ENCODE measurements around the gene ETS1.

The ETS1 gene

DNA sequence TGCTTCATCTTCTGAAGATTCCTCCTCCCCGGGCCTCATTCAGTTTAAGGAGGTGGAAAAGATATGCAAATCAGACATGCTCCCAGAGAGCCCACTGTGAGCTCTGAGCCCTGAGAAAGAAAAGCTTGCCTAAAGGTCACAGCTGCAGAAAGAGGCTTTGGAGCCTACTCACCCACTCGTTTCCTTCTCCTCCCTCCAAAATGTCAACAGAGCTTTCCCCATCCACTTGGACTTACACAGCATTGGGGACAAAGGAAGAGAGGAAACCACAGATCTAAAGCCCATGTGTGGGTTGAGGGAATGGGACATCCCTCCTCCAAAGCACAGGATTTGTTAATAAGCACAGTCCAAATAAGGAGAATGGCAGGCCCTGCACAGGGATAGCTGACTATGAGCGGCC, 158.4 kb downstream of the ETS1 start:
- no peak for DNase-seq (ENCODE audit: low spot score)

DNA sequence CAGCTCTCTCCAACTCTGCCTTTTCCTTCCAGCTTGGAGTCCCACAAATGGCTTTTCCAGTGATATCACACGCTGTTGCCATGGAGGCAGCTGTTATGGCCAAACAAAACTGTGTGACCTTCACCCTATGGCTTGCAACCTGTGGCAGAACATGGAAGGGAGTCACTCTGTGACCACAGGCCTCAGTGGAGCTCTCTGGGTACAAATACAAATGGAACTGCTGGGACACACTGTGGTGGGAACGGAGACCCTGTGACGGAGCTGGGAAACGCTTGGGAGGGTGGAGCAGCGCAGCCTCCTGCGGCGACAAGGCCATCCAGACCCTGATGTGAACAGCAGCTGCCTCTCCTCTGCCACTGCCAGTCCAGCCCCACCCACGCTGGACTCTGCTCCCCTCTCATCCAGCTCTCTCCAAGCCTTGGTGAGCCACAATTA, 162.5 kb downstream of the ETS1 start:
- no peak for DNase-seq (ENCODE audit: low spot score)

DNA sequence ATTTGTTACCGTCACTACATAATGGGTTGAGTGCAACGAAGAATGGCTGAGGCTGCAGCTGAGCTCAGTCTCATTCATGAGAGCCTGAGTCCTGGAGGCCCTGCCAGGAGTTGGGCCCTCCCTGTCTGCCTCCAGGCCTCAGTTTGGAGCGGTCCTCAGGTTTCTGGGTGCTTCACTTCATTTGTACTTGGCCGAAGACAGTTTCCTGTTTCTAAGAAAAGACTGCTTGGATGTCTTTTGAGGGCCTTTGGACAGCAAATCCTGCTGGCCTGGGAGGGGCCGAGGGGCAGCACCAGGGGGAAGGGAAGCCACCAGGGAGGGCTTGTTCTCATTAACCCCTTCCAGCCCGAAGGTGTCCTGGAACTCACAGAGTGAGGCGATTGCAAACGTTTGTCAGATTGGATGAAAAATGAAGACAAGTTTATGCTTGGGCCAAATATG, 163.1 kb downstream of the ETS1 start:
- DNase-seq (ENCODE audit: low spot score), result peak; percentile 36

DNA sequence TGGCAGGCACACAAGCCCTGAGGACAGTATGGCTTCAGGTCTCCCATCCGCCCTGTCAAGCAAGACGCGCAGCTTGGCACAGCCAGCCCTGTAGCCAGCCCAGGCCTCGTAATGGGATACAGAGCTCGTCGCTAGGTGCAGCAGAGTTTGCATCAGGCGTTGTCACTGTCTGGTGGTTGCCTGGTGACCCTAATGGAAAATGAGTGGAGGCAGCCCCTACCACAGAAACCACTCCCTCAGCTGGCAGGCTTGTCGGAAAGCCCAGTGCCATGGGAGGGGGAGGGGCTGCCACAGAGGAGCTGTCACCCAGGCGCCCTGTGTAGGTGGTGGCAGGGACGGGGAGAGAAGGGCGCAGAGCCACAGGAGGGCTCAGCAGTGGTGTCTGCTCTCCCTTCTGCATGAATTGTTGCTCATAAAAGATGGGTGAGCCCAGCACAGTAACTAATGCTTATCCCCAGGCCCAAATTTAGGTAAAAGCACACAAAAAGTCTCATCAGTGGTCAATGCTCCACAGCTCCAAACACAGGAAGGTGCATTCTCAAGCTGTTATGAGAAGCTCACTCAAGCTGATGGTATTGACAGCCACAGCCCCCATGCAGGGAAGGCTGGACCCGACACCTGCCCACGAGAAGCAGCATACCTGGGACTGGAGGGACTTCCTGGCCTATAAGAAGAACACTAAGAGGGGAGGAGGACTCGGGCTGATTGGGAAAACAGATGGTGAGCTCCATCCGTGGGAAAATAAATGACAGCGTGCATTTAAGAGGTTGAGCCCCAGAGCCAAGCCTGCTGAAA, 164.6 kb downstream of the ETS1 start:
- no peak for DNase-seq (ENCODE audit: low spot score)

DNA sequence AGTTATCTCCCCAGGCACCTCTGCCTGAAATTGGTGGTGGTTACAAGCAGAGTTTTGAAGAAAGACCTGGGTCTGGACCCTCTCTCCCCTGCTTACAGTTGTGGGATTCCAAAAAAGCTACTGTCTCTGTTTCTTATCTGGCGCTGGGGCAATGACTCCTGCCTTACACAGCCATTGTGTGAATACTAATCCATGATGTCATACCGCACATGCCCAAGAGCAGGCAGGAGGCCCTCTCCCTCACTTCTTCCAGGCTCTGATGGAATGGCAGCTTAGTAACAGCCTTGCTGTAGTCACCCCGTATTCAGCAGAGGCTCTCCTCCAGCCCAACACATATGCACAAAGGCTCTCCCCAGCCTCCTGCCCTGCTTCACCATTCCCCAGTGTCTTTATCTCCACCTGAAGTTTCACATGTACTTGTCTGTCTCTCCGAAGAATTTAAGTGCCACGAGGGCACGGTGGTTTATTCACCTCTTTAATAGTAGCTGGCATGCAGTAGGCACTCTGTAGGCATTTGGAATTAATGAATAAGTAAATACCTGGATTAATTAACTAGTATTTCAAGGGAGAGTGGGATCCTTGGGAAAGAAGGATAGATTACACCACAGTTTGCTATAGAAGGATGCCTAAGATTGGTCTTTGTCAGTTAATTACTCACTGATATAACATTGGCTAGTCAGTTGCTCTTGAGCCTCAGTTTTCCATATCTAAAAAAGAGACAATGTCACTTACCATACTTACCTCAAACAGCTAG, 165.6 kb downstream of the ETS1 start:
- peak; percentile 39 for DNase-seq (ENCODE audit: low spot score)

DNA sequence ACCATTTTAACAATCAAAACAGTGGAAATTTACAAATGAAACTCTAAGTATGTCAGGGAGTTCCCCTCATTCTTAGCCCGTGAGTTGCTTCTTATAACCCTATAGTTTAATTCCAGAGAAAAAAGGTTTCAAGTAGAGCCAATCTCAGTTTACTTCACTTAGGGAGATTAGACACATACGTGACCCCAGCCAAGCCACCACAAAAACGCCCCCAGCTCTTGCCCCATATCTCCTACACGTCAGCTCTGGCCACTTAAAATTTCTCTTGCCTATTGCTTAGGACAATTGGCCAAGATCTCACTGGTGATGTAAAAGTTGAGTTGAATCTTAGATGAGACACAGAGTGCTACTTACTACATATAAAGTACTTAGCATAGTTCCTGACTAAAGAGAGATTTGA, 166.4 kb downstream of the ETS1 start:
- DNase-seq (ENCODE audit: low spot score), result peak; percentile 47

DNA sequence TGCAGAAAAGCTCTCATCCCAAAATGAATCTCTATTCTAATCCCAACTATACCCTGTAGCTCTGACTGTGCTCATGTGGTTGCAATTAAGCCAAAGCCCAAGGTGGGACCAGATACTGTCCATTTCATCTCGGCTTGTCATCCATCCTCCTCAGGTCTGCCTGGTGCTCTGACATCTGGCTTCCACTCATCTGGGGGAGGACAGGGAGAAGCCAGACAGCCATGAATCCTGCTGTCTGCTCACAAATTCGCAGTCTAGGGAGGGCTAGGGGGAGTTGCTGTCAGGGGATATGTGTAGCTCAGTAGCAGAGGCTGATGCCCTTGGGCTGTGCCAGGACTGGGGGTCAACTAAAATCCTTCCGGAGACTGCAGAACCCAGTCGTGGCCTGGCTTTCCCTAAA, 167.1 kb downstream of the ETS1 start:
- DNase-seq (ENCODE audit: low spot score), result no peak

DNA sequence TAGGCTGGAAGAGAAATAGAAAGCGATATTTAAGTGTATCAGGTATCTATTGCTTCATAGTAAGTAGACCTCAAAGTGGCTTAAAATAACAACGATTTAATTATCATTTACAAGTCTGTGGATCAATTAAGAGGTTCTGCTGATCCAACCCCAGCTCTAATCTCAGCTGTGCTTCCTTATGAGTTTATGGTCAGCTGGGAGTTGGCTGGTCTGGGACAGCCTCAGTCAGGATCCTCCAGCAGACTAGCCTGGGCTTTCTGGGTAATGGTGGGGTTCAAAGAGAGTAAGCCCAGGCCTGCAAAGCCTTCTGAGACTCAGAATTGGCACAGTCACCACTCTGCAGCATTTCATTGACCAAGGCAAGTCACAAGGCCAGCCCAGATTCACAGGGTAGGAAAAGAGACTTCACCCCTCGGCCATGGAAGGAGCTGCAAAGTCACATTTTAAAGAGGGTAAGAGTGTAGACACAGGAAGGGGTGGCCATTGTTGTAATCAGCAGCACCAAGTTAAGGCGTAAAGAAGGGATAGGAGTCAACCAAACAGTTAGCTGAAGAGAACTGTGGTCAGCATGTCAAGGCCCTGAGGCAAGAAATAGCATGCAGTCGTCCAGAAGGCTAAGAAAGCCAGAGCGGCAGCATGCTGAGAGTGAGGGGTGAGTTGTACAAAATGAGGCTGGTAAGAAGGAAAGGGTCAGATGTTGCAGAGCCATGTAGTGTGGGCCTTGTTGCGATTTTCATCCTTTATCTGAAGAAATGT, 168.2 kb downstream of the ETS1 start:
- no peak for DNase-seq (ENCODE audit: low spot score)

- peak; percentile 73 for DNase-seq (ENCODE audit: low spot score)
These were observed 169.6 kb downstream of the ETS1 start for GRCh38 chr11:128417607-128418324.

DNA sequence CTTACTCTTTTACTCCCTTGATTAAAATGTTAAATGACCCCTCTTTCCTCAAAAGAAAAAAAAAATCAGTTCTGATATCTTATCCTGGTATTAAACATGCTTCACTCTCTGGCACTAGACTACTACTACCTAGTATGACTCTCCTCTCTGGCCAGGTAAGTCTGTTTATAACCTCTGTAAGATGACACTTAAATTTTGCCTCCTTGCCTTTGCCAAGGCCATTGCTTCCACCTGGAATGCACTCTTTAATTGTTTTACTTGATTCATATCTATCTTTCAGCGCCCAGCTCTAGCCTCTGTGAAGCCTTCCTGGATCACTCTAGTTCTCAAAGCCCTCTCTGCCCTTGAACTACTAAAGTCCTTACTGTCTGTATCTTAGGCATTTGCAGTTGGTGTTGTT, 170.4 kb downstream of the ETS1 start:
- DNase-seq (ENCODE audit: low spot score), result no peak

- no peak for DNase-seq (ENCODE audit: low spot score)
These were observed 171.8 kb downstream of the ETS1 start for GRCh38 chr11:128415539-128415938.

DNA sequence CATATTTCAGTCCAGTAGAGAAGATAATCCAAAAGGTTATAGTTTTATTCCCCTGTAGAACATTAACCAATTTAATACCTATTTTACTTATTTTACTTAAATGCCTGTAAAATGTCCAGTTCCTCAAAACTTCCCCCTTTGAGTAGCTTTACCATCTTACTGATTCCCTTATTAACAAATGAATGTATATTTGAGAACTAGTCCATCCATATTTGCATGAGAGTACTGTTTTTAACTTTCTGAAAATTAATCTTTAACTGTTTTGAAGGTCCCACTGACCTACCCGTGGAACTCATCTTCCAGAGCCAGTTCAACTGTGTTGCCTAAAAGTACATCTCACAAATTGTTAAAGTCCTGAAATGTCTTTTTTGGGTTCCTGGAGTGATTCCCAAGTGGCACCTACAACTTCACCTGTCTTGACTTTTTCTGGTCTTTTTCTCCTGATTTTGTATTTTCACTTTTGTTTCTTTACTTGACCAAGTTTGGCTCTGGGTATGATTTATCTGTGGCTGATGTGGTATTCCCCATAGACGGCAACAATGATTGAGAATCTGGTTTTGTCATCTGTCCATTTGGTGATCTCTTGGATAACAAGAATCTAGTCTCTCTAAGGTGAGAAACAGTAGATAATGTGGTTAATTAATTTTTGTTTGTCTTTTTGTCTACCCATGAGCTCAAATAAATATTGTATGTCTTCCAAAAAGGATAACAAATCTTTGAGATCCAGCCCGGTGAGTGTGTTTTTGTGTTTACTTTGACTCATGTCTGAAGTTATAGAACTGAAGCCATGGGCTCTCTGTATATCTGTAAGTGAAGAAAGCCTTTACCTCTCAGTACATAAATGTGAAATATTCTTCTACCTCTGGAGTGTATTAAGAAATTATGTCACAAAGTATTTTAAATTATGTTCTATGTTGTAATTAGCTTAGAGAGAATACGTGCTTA, 174.2 kb downstream of the ETS1 start:
- DNase-seq (ENCODE audit: low spot score), result no peak

- no peak for DNase-seq (ENCODE audit: low spot score)
These were observed 175.5 kb downstream of the ETS1 start for GRCh38 chr11:128411812-128412211.

DNA sequence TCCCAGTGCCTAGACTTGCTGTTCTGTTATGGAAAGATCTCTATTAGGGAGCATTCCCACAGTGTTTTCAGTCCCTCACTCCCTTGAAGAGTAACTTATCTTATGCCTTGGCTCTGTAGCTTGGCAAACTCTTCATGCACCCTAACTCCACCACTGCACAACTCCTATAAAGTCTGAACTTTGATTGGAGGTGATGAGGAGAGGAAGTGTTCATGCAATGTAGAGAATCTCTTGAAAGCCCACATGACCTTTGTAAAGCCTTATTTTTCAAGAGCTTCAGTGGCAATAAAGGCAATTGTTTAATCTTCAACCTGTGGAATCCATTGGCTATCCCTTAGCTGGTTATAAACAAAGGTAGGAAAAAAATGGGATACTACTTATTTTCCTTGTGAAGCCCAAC, 176.2 kb downstream of the ETS1 start:
- no peak for DNase-seq (ENCODE audit: low spot score)

DNA sequence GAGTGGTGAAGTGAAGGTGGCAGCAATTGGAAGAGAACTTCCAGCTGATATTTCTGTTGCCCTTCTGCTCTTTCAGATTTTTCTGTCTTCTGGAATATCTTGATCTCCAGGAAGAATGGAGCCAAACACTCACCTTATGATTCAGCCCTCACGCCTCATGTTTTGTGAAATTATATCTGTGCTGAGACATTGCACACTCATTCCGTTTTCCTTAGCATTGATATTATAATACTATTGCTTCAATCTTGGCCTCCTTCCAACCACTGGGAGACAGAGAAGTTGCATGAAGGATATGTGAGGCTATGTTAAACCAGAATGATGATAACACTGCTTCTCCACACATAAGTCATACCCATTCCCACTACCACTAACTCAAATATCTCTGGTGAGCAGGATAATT, 177.9 kb downstream of the ETS1 start:
- DNase-seq (ENCODE audit: low spot score), result no peak
